Stimulated activated naive CD8-positive, alpha-beta T cell treated with anti-CD3 and anti-CD28 coated beads, Interleukin-15, Interleukin-2, amounts not matched to agents 100 ng/mL and 50 ng/mL, for 24 hours (primary cell): ENCODE measurements around the gene FLT3LG.
A peak's percentile ranks its signal among the peaks of the same experiment; 100 is the strongest.

ENCODE experiments used
- H3K27ac Mint-ChIP-seq: one replicate; pipeline ENCODE4 v1.8.0; 2021; ENCODE audit warnings: mild to moderate bottlenecking, mixed read lengths
- H3K27me3 Mint-ChIP-seq: one replicate; pipeline ENCODE4 v1.8.0; 2021; ENCODE audit warnings: mixed read lengths
- H3K36me3 Mint-ChIP-seq: one replicate; pipeline ENCODE4 v1.8.0; 2021; ENCODE audit warnings: low read depth, mixed read lengths
- H3K4me1 Mint-ChIP-seq: one replicate; pipeline ENCODE4 v1.8.0; 2021; ENCODE audit warnings: low read depth, mixed read lengths
- H3K4me3 Mint-ChIP-seq: one replicate; pipeline ENCODE4 v1.8.0; 2021; ENCODE audit warnings: mild to moderate bottlenecking, mixed read lengths
- H3K9me3 Mint-ChIP-seq: one replicate; pipeline ENCODE4 v1.8.0; 2021; ENCODE audit warnings: mixed read lengths

FLT3LG gene

GRCh38 chr19:49528211-49528771 is 54.3 kb downstream of the FLT3LG start:
- peaks cover 22% of the 10 kb centered on the region for H3K4me1 Mint-ChIP-seq
- H3K4me3 Mint-ChIP-seq = peak overlapping the region; percentile 76
- peaks cover 3% of the 10 kb centered on the region for H3K36me3 Mint-ChIP-seq
- H3K9me3 Mint-ChIP-seq = no peaks in the 10 kb centered on the region
- no peaks in the 10 kb centered on the region for H3K27me3 Mint-ChIP-seq
- no peak overlapping the region for H3K27ac Mint-ChIP-seq

DNA sequence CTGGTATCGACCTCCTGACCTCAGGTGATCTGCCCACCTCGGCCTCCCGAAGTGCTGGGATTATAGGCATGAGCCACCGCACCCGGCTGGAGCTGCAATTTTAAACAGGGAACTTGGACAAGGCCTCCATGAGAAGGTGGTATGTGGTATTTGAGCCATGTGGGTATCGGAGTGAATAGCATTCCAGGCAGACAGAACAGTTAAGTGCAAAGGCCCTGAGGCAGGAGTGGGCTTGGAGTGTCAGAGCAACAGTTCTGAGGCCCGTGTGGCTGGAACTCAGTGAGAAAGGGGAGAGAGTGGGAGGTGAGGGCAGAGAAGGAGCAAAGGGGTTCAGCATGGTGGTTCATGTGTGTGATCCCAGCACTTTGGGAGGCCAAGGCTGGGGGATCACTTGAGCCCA is 56.7 kb downstream of the FLT3LG start:
- H3K4me1 Mint-ChIP-seq = peaks cover 35% of the 10 kb centered on the region
- H3K27ac Mint-ChIP-seq = no peak overlapping the region
- no peaks in the 10 kb centered on the region for H3K9me3 Mint-ChIP-seq
- H3K4me3 Mint-ChIP-seq = no peak overlapping the region
- H3K27me3 Mint-ChIP-seq = no peaks in the 10 kb centered on the region
- H3K36me3 Mint-ChIP-seq = peaks cover 3% of the 10 kb centered on the region

- Mint-ChIP-seq H3K27ac (peak overlapping the region; percentile 76), H3K27me3 (no peaks in the 10 kb centered on the region), H3K9me3 (no peaks in the 10 kb centered on the region), H3K4me3 (peak overlapping the region; percentile 68), H3K36me3 (no peaks in the 10 kb centered on the region), H3K4me1 (peaks cover 20% of the 10 kb centered on the region)
Measured at GRCh38 chr19:49533551-49534488, 59.8 kb downstream of the FLT3LG start.

DNA sequence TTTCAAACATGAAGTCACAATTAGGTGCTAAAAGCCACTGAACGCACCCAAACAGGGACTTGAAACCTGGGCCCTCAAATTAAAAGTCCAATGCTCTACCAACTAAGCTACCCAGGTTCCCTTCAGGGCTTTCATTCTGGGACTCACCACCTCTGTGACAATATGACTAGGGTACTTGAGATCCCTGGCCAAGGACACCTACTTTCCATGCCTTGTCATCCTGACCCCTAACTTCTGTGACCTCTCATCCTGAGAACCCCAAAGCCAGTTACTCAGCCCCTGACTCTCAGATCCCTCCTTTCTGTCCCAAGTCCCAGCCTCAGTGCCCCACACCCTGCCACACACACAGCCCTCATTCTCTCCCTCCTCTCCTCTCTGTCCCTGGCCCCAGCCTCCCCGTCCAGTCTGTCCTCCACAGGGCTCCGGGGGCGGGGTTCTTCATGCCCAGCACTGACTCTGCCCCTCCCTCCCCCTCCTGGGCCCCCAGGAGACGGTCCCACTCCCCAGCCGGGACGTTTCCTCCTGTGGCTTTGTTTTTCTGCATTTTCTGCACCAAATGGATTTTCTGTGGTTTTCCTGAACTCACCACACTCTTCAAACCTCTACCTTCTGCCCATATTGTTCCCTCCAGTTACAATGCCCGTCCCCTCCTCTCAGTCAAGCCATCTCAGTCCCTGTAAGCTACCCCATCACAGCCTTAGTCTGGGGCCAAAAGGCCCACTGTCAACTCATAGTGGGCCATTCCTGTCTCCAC is 60.8 kb downstream of the FLT3LG start:
- Mint-ChIP-seq H3K9me3 (no peaks in the 10 kb centered on the region), H3K4me3 (peak overlapping the region; percentile 68), H3K4me1 (peaks cover 20% of the 10 kb centered on the region), H3K36me3 (no peaks in the 10 kb centered on the region), H3K27ac (peak overlapping the region; percentile 64), H3K27me3 (no peaks in the 10 kb centered on the region)
